Activated T-cell treated with anti-CD3 and anti-CD28 coated beads for 24 hours (primary cell): ENCODE data around the gene GTF3C5.
"Not testable (repeated sequence)": the region's sequence is repeated elsewhere in the genome, so short reads cannot be mapped to it uniquely, and the experiment has no call there.

Source experiments
- DNase-seq: peaks from one replicate; pipeline ENCODE4 v3.0.0-alpha.2; 2020; ENCODE audit warnings: low read depth

Gene GTF3C5

DNA sequence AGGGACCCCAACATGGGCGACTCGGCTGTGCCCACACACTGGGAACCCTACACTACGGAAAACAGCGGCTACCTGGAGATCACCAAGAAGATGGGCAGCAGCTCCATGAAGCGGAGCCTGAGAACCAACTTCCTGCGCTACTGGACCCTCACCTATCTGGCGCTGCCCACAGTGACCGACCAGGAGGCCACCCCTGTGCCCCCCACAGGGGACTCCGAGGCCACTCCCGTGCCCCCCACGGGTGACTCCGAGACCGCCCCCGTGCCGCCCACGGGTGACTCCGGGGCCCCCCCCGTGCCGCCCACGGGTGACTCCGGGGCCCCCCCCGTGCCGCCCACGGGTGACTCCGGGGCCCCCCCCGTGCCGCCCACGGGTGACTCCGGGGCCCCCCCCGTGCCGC is 40.2 kb downstream of the GTF3C5 start:
- not testable (repeated sequence) for DNase-seq

DNA sequence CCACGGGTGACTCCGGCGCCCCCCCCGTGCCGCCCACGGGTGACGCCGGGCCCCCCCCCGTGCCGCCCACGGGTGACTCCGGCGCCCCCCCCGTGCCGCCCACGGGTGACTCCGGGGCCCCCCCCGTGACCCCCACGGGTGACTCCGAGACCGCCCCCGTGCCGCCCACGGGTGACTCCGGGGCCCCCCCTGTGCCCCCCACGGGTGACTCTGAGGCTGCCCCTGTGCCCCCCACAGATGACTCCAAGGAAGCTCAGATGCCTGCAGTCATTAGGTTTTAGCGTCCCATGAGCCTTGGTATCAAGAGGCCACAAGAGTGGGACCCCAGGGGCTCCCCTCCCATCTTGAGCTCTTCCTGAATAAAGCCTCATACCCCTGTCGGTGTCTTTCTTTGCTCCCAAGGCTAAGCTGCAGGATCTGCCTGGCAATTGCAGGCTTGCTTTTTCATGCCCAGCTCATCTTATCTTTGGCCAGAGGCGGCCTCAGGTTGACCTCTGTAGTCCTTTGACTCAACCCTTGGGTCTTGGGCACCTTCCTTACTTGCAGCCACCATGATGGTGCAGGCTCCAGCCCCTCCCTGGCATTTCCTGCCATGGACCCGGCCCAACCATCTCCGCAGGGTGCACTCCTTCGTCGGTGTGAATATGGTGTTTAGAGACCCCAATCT is 40.8 kb downstream of the GTF3C5 start:
- DNase-seq, result no peak

DNA sequence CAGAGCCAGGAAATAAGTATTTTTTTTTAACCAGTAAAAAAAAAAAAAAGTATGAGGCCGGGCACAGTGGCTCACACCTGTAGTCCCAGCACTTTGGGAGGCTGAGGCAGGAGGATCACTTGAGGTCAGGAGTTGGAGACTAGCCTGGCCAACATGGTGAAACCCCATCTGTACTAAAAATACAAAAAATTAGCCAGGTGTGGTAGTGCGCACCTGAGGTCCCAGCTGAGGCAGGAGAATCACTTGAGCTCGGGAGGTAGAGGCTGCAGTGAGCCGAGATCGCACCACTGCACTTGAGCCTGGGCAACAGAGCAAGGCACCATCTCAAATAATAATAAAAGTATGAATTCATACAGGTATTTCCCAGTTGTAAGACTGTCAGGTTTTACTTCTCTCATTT is 41.4 kb downstream of the GTF3C5 start:
- not testable (repeated sequence) for DNase-seq

DNA sequence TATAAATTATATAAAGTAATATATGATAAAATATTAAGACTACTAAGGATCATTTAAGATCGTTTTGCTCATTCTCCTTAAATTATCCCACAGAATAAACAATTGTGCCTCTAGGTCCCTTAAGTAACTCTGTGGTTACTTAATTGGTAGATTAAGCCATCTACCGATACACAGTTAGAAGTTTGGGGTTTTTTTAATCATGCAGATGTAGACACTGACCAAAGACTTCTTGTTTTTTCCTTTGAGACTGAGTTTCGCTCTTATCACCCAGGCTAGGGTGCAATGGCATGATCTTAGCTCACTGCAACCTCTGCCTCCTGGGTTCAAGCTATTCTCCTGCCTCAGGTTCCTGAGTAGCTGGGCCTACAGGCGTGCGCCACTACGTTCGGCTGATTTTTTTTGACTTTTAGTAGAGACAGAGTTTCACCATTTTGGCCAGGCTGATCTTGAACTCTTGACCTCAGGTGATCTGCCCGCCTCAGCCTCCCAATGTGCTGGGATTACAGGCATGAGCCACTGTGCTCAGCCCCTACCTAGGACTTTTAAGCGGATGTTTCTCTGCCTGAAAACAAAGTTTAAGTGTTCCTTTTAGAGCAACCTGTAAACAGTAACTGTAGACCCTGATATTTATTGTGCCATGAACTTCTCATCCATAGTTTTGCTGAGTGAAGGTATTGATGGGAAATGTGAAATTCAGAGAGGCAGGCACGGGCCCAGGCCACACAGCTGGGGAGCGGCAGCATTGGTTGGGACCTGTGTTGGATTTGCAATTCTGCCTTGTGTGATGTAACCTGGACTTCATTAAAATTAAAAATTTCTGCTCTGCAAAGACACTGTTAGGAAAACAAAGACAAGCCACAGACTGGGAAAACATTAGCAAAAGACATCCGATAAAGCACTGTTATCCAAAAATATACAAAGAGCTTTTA is 42.6 kb downstream of the GTF3C5 start:
- no peak for DNase-seq

DNA sequence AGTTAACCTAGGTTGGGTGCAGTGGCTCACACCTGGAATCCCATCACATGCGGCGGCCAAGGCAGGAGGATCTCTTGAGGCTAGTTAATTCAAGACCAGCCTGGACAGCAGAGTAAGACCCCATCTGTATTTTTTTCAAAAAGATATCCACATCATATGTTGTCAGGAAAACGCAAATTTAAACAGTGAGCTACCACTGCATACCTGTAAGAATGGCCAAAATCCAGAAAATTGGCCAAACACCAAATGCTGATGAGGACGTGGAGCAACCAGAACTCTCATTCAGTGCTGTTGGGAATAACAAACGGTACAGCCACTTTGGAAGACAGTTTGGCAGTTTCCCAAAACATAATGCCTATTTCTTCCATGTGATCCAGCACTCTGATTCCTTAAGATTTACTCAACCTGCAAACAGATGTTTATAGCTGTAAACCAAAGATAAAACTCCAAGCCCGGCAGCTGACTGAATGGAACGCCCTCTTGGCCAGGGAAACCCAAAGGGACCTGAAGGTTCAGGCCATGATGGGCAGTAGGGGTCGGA is 43.4 kb downstream of the GTF3C5 start:
- DNase-seq, result no peak

DNA sequence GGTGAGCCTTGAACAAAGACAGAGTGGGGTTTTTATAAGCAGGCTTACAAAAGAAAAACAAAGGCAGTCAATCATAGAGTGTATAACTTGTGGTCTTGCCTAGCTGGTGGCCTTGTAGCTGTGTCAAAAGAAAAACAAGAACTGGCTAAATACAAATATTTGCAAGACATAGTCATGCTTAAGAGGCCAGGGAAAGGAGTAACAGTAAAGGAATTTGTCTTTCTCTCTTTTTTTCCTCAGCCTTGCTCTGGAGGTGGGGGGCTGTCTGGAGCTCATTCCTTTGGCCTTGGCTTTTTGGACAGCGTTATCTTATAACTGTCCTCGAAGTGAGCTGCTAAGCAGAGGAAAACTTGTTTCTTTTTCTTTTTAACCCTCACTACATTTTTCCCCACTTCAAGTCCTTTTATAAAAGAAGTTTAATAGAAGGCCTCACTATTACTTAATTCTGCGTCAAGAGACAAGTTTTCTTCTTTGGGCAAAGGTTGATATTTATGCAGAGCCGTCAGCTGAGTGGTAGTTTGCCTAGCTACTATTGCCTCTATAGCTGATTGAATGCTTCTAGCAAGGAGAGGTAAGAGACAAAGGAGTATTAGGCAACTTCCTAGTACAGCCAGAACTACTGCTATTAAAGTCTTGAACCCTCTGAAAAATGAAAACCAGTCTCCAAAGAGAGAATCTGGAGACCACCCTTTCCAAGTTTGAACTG is 45.3 kb downstream of the GTF3C5 start:
- no peak for DNase-seq

DNA sequence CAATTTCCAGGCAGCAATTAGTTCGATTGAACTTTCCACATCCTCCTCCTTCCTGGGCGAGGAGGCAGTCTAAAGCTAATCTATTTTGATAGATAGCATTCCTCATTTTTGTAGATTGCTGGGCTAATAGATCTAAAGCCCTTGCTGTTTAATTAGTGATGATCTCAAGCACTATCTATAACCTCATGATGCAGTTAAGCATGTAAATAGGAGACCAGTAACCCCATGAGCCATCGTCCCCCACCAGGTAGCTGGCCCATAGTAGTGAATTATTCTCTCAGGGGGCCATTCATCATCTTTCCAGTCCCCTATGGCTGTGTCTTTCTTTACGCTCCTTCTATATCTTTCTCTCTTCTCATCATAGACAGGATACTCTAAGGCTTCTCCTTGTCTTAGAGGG is 45.9 kb downstream of the GTF3C5 start:
- no peak for DNase-seq

DNA sequence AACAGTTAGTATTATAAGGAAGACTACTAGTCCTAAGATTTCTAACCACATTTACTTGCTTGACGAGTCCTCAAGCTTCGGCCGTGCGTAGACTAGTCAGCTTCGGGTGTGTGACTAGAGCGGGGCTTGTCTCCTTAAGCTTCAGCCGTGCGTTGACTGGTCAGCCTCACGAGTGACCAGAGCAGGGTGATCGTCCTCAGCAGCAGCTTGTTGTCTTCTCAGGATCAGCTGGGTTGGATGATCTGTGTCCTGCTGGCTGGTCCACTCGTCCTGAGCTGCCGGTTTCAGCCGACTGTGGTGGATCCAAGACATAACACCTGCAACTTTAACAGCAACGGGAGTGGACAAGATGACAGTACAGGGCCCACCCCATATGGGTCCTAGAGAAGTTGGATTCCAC is 47.7 kb downstream of the GTF3C5 start:
- DNase-seq, result no peak

DNA sequence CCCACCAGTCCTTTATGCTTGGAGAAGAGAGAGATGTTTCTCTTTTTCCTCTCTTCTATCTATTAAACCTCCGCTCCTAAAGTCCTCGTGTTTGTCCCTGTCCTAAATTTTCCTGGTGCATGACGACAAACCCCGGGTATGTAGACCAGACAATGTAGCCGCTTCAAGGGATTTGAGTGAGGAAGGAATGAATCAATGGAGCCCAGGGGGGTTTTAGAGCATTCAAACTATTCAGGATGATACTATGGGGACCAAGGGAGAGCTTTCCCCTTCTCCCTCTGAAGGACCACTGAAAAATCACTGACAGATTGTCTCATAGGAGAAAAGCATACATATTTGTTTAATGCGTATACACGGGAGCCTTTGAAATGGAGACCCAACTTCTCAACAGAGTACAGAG is 49.4 kb downstream of the GTF3C5 start:
- no peak for DNase-seq

DNA sequence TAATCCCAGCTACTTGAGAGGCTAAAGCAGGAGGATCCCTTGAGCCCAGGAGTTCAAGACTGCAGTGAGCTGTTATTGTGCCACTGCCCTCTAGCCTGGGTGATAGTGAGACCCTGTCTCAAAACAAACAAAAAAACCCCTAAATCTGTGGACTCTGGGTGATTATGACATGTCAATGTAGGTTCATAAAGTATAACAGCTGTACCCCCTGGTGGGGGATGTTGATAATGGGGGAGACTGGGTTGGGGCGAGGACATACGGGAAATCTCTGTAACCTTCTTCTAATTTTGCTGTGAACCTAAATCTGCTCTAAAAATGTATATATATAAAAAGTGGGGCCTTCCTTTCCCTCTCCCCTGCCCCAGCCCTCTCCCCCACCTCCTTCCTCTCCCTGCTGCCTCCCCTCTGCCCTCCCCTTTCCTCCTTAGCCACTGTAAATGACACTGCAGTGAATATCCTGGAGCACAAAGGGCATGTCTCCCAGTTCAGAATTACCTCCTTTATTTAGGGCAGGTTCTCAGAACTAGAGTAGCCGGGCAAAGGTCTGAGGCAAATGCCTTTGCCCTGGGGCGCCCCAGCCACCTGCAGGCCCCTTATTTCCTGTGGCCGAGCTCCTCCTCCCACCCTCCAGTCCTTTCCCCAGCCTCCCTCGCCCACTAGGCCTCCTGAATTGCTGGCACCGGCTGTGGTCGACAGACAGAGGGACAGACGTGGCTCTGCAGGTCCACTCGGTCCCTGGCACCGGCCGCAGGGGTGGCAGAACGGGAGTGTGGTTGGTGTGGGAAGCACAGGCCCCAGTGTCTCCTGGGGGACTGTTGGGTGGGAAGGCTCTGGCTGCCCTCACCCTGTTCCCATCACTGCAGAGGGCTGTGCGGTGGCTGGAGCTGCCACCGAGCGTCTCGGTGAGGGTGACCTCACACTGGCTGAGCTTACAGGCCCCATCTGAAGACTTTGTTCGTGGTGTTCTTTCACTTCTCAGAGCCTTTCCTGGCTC is 50.3 kb downstream of the GTF3C5 start:
- DNase-seq, result not testable (repeated sequence)

DNA sequence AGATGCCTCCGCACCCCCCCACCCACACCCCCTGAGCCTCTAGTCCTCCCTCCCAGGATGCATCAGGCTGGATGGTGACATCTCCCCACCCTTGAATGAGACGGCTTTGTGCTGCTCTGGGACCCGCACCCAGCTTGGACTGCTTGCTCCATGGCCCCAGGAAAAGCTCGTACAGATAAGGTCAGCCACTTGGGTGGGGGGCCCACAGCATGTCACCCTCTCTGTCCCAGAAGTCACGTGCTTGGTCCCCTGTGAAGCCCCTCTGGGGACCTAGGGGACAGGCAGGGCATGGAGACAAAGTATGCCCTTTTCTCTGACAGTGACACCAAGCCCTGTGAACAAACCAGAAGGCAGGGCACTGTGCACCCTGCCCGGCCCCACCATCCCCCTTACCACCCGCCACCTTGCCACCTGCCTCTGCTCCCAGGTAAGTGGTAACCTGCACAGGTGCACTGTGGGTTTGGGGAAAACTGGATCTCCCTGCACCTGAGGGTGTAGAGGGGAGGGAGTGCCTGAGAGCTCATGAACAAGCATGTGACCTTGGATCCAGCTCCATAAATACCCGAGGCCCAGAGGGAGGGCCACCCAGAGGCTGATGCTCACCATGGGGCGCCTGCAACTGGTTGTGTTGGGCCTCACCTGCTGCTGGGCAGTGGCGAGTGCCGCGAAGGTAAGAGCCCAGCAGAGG is 51.3 kb downstream of the GTF3C5 start:
- DNase-seq, result not testable (repeated sequence)

DNA sequence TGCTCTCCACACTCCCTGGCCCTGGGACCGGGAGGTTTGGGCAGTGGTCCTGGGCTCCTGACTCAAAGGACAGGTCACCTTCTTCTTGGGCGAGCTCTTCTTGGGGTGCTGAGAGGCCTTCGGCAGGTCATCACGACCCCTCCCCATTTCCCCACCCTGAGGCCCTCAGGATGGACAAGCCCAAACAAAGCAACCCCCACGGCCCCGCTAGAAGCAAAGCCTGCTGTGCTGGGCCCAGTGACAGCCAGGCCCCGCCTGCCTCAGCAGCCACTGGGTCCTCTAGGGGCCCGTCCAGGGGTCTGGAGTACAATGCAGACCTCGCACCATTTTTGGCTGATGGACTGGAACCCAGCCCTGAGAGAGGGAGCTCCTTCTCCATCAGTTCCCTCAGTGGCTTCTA is 52.9 kb downstream of the GTF3C5 start:
- not testable (repeated sequence) for DNase-seq

DNA sequence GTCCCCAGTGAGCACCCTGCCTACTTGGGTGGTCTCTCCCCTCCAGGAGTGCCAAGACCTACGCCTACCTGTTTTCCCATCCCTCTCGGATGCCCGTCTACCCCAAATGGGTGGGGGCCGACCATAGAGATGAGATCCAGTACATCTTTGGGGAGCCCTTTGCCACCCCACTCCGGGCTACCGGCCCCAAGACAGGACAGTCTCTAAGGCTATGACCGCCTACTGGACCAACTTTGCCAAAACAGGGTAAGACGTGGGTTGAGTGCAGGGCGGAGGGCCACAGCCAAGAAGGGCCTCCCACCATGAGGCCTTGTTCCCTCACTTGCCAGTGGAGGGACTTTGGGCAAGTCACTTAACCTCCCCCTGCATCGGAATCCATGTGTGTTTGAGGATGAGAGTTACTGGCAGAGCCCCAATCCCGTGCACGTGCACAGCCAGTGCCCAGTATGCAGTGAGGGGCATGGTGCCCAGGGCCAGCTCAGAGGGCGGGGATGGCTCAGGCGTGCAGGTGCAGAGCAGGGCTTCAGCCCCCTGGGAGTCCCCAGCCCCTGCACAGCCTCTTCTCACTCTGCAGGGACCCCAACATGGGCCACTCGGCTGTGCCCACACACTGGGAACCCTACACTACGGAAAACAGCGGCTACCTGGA is 55.5 kb downstream of the GTF3C5 start:
- DNase-seq, result not testable (repeated sequence)

DNA sequence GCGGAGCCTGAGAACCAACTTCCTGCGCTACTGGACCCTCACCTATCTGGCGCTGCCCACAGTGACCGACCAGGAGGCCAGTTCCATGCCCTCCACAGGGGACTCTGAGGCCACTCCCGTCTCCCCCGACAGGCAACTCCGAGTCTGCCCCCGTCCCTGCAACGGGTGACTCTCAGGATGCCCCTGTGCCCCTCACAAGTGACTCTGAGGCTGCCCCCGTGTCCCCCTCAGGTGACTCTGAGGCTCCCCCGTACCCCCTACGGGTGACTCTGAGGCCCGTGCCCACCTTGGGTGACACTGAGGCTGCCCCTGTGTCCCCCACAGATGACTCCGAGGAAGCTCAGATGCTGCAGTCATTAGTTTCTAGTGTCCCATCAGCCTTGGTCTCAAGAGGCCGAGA is 56.1 kb downstream of the GTF3C5 start:
- no peak for DNase-seq

DNA sequence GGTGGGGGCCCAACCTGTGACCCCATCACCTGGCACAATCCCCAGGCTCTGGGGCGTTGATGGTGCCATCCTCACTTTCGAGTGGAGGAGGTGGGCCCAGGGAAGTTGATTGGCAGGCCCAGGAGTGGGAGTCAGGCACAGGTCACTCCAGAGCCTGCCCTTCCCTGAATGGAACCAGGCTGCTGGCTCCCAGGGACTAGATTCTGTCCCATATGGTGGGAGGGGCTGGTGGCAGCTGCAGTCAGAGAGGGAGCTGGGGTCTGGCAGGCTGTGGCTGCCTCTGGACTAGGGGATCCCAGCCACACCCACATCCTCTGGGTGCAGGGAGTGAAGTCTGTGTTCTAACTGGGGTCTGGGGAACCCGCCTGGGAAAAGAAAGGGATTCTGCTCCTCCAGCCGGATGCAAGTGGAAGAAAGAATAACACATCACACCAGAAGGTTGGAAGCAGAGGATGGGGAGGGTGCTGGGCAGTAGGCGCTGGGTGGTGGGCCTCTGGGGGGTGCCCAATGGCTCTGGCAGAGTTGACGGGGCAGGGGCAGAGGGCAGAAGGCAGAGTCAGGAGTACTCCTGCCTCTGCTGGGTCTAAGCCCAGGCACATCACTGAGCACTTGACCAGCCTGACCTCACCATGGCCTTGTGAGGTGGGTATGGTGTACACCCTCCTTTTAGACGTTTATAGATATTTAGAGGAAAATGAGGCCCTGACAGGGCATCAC is 56.8 kb downstream of the GTF3C5 start:
- no peak for DNase-seq

DNA sequence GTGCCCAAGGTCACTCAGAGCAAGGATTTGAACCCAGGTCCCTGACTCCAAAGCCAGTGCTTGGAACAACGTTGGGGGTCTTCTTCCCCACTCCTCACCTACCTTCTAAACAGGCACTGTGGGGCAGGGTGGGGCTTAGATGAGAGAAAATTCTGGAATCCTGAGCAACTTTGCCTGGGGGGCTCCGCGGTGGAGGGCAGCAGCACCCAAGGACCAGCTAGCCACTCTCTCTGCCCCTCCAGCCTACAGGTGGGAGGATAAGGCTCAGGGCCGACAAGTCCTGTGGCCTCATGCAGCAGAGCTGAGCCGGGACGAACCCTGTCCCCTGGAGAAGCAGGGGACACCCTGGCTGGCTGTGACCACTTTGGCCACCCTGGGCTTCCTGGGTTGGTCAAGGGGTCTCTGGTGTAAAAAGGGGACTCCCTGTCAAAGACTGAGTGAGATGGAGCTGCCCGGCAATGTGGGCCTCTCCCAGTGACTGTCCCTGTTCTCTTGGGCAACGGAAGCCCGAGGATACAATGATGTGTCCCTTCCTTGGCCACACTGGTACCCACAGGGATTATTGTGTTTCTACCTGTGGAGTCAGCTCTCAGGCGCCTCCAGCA is 57.5 kb downstream of the GTF3C5 start:
- no peak for DNase-seq

DNA sequence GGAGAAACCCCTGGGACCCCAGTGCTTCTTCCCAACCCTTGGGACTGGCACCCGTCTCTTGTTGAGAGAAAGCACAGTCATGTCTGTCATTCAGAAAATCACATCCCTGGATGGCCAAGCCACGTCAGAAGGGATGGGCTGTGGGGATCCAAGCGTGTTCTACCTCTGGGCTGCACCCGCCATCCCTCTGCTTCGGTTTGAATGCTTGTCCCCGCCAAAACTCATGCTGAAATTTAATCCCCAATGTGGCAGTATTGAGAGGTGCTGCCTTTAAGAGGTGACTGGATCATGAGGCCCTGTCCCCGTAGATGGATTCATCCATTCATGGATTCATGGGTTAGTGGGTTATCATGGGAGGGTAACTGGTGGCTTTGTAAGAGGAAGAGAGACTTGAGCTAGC is 58.0 kb downstream of the GTF3C5 start:
- no peak for DNase-seq

DNA sequence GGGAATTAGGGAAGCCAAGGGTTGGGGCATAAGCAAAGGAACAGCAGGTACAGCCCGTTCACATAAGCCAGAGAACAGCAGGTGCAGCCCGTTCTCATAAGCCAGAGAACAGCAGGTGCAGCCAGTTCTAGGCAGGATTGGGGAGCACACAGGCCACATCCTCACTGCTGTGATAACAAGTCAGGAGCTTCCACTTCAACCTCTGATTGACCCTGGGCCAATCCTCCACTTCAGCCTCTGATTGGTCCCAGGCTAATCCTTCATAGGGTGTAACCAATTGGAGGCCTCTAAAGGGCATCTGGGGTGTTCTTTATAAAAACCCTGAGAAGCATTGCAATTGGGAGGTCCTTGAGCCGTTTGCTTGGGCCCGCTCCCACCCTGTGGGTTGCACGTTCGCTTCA is 58.5 kb downstream of the GTF3C5 start:
- DNase-seq, result no peak

DNA sequence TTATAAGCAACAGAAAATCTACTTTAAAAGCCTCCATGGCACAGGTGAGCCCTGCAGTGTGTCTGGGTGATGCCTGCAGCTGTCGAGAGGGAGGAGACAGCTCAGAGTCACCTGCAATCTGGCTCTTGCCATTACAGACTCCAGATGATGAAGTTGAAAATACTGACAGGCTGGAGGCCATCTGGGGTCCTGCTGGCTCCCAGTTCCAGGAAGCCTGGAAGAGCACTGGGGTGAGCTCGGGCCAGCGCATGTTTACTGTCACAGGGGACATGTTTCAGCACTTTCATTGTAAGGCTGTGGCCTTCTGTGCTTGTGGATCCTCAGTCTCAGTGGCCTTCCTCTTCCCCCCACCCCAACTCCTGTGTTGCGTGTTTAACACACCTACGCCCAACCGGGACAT is 59.4 kb downstream of the GTF3C5 start:
- DNase-seq, result no peak
